ENCODE measurements around the gene RAB13.

The RAB13 gene

GRCh38 chr1:153961421-153961820 lies 24.7 kb downstream of the RAB13 start:
- Histone ChIP-seq H4K20me1 (ENCODE audit: insufficient read depth, low read length) (no peaks in the 10 kb centered on the region), H3K27me3 (replicated peaks; ENCODE audit: insufficient read depth, low read length) (no peaks in the 10 kb centered on the region), H3K9me3 (replicated peaks; ENCODE audit: insufficient read depth, low read length) (no peaks in the 10 kb centered on the region), H3K9ac (ENCODE audit: low read length) (no peak overlapping the region), H3K4me3 (ENCODE audit: low read length) (no peak overlapping the region), H3K4me1 (ENCODE audit: low read length) (peaks cover 34% of the 10 kb centered on the region), H3K36me3 (replicated peaks; ENCODE audit: insufficient read depth, low read length) (no peaks in the 10 kb centered on the region), H3K9me2 (replicated peaks; ENCODE audit: insufficient read depth, low read length) (no peaks in the 10 kb centered on the region), H3K27ac (ENCODE audit: low read length) (no peak overlapping the region), H3K4me2 (ENCODE audit: low read depth, low read length) (0 out of 2 replicates have a peak overlapping the region, but pooled peaks have one; percentile 92), H3K79me2 (ENCODE audit: low read length) (peaks cover 48% of the 10 kb centered on the region), H2AFZ (ENCODE audit: low read length) (no peak overlapping the region), H3F3A (ENCODE audit: insufficient read depth, low read length) (peaks cover 16% of the 10 kb centered on the region)
- no peak for DNase-seq
- TF ChIP-seq EZH2 (optimal IDR thresholded peaks at IDR 0.05; ENCODE audit: low read depth, low read length) (no peak), EZH2phosphoT487 (IDR thresholded peaks at IDR 0.05; ENCODE audit: low read length) (no peak), CTCF (IDR thresholded peaks at IDR 0.05; ENCODE audit: low read length) (no peak)

- H3K27me3 ChIP-seq (replicated peaks; ENCODE audit: insufficient read depth, low read length), result no peaks in the 10 kb centered on the region
- H3K27ac ChIP-seq (ENCODE audit: low read length), result no peak overlapping the region
- no peaks in the 10 kb centered on the region for H3K9me2 ChIP-seq (replicated peaks; ENCODE audit: insufficient read depth, low read length)
- peaks cover 52% of the 10 kb centered on the region for H3K79me2 ChIP-seq (ENCODE audit: low read length)
- peaks cover 10% of the 10 kb centered on the region; the same call in 1 of the 2 replicates for H3F3A ChIP-seq (ENCODE audit: insufficient read depth, low read length)
- no peak overlapping the region for H3K4me2 ChIP-seq (ENCODE audit: low read depth, low read length)
- H3K36me3 ChIP-seq (replicated peaks; ENCODE audit: insufficient read depth, low read length), result no peaks in the 10 kb centered on the region
- DNase-seq, result no peak
- no peak overlapping the region for H2AFZ ChIP-seq (ENCODE audit: low read length)
- H3K9ac ChIP-seq (ENCODE audit: low read length), result no peak overlapping the region
- H3K9me3 ChIP-seq (replicated peaks; ENCODE audit: insufficient read depth, low read length), result no peaks in the 10 kb centered on the region
- peaks cover 34% of the 10 kb centered on the region for H3K4me1 ChIP-seq (ENCODE audit: low read length)
- no peaks in the 10 kb centered on the region for H4K20me1 ChIP-seq (ENCODE audit: insufficient read depth, low read length)
- TF ChIP-seq EZH2phosphoT487 (IDR thresholded peaks at IDR 0.05; ENCODE audit: low read length) (no peak), CTCF (IDR thresholded peaks at IDR 0.05; ENCODE audit: low read length) (no peak), EZH2 (optimal IDR thresholded peaks at IDR 0.05; ENCODE audit: low read depth, low read length) (no peak)
- no peak overlapping the region for H3K4me3 ChIP-seq (ENCODE audit: low read length)
These were observed 25.9 kb downstream of the RAB13 start for GRCh38 chr1:153960206-153960605.

GRCh38 chr1:153959454-153959853 lies 26.7 kb downstream of the RAB13 start:
- TF ChIP-seq EZH2 (optimal IDR thresholded peaks at IDR 0.05; ENCODE audit: low read depth, low read length) (no peak), CTCF (IDR thresholded peaks at IDR 0.05; ENCODE audit: low read length) (no peak), EZH2phosphoT487 (IDR thresholded peaks at IDR 0.05; ENCODE audit: low read length) (no peak)
- H3K79me2 ChIP-seq (ENCODE audit: low read length), result peaks cover 59% of the 10 kb centered on the region

More at GRCh38 chr1:153959454-153959853, 26.7 kb downstream of the RAB13 start:
- Histone ChIP-seq H4K20me1 (ENCODE audit: insufficient read depth, low read length) (no peaks in the 10 kb centered on the region), H3K4me1 (ENCODE audit: low read length) (peaks cover 34% of the 10 kb centered on the region), H3K9me3 (replicated peaks; ENCODE audit: insufficient read depth, low read length) (no peaks in the 10 kb centered on the region), H3K4me2 (ENCODE audit: low read depth, low read length) (no peak overlapping the region), H3K9ac (ENCODE audit: low read length) (no peak overlapping the region), H3K27ac (ENCODE audit: low read length) (no peak overlapping the region), H3K36me3 (replicated peaks; ENCODE audit: insufficient read depth, low read length) (no peaks in the 10 kb centered on the region), H3F3A (ENCODE audit: insufficient read depth, low read length) (peaks cover 10% of the 10 kb centered on the region; the same call in 1 of the 2 replicates), H3K9me2 (replicated peaks; ENCODE audit: insufficient read depth, low read length) (no peaks in the 10 kb centered on the region), H2AFZ (ENCODE audit: low read length) (no peak overlapping the region), H3K4me3 (ENCODE audit: low read length) (no peak overlapping the region), H3K27me3 (replicated peaks; ENCODE audit: insufficient read depth, low read length) (no peaks in the 10 kb centered on the region)
- DNase-seq, result no peak
